GM12878 (cell line): ENCODE measurements around the gene SP110. TPM values are rescaled to one million over a fixed set of nuclear protein-coding genes. Genes with fewer than 3 reads are reported as not detected.

Experiments used
- ATAC-seq: fragments of 200-7000 bp; cut with Tn5 transposase; 3 replicates; pipeline ENCODE4 v1.9.1; 2020; ENCODE audit warnings: mild to moderate bottlenecking, moderate library complexity
- BruUV-seq: library from RNA; stranded (reverse); fragments of 400-500 nt; replicated peaks from 2 replicates; lab custom pipeline; 2021; lab: Mats Ljungman, UMichigan
- CTCF ChIA-PET: fragments of 300-600 bp; sonication (Branson Sonifier 250); formaldehyde crosslinking; extraction: SDS; loops from one replicate; lab custom pipeline; 2021; ENCODE audit warnings: inconsistent platforms; lab: Yijun Ruan, JAX
- POLR2A ChIA-PET: fragments of 350-600 bp; formaldehyde crosslinking; extraction: SDS; loops from one replicate; lab custom pipeline; 2021; ENCODE audit warnings: inconsistent platforms; lab: Charles Lee
- RAD21 ChIA-PET: fragments of 300-600 bp; sonication (Branson Sonifier 250); formaldehyde crosslinking; loops from one replicate; lab custom pipeline; 2023; ENCODE audit warnings: antibody characterized with exemption; ENCODE audit not compliant: unreplicated experiment; lab: Charles Lee
- SMC1A ChIA-PET: fragments of 300-600 bp; sonication (Branson Sonifier 250); formaldehyde crosslinking; loops from one replicate; lab custom pipeline; 2023; ENCODE audit not compliant: unreplicated experiment, uncharacterized antibody; lab: Charles Lee
- DNase-seq: peaks from one replicate; pipeline ENCODE4 v3.0.0-alpha.2; 2011; ENCODE audit warnings: low read depth, low spot score
- FAIRE-seq: peaks from 3 replicates; lab custom pipeline; 2011; peaks lifted over from hg19 to GRCh38; lab: Jason Lieb, UNC
- H2AFZ ChIP-seq: 2 replicates; pipeline ENCODE4 v1.6.0; 2011; ENCODE audit warnings: low read depth, low read length, control low read depth; ENCODE audit not compliant: control insufficient read depth
- H3K27ac ChIP-seq: 2 replicates; pipeline ENCODE4 v1.5.1; 2011; ENCODE audit warnings: control low read depth; ENCODE audit not compliant: control insufficient read depth, insufficient read depth
- H3K27me3 ChIP-seq, 2 experiments: replicated peaks in 1 of 2; 2 replicates each; pipeline versions ENCODE4 v1.6.0 to v1.6.1; 2011; ENCODE audit warnings: low read length in 1 of 2; ENCODE audit not compliant: control insufficient read depth in 2 of 2, insufficient read depth in 2 of 2
- H3K36me3 ChIP-seq, 2 experiments: 2 replicates each; pipeline ENCODE4 v1.5.1; 2011; ENCODE audit warnings: low read length in 1 of 2; ENCODE audit not compliant: control insufficient read depth in 2 of 2, insufficient read depth in 2 of 2
- H3K4me1 ChIP-seq: 2 replicates; pipeline ENCODE4 v1.6.1; 2011; ENCODE audit warnings: mild to moderate bottlenecking, low read length, moderate library complexity, mixed read lengths; ENCODE audit not compliant: control insufficient read depth, insufficient read depth
- H3K4me2 ChIP-seq: 2 replicates; pipeline ENCODE4 v1.6.0; 2011; ENCODE audit warnings: control low read depth; ENCODE audit not compliant: control insufficient read depth, insufficient read depth
- H3K4me3 ChIP-seq: fragments of 200-600 bp; sonication (generic); 2 replicates; pipeline ENCODE4 v1.5.1; 2016
- H3K79me2 ChIP-seq: 2 replicates; pipeline ENCODE4 v1.6.0; 2011; ENCODE audit warnings: low read length; ENCODE audit not compliant: control insufficient read depth, insufficient read depth
- H3K9ac ChIP-seq: 2 replicates; pipeline ENCODE4 v1.8.0; 2011; ENCODE audit warnings: low read length, control low read depth, mixed read lengths; ENCODE audit not compliant: control insufficient read depth, insufficient read depth
- H3K9me3 ChIP-seq: replicated peaks from 3 replicates; pipeline ENCODE4 v1.5.1; 2011; ENCODE audit warnings: mild to moderate bottlenecking, low read length; ENCODE audit not compliant: control insufficient read depth, insufficient read depth
- H4K20me1 ChIP-seq: 2 replicates; pipeline ENCODE4 v1.6.0; 2011; ENCODE audit not compliant: control insufficient read depth, insufficient read depth
- EP300 ChIP-seq, 2 experiments: fragments of 150-350 bp in 1 of 2; IDR thresholded peaks; 2 replicates each; pipeline ENCODE4 v1.6.1; 2011 to 2012; ENCODE audit warnings: low read depth in 2 of 2, low read length in 2 of 2, borderline replicate concordance in 1 of 2, improper control_type of control experiment in 1 of 2, inconsistent platforms in 1 of 2; ENCODE audit not compliant: control insufficient read depth in 1 of 2
- HSF1 ChIP-seq: fragments of 150-350 bp; IDR thresholded peaks from 2 replicates; pipeline ENCODE4 v1.6.1; 2014; ENCODE audit warnings: mild to moderate bottlenecking, low read depth, low read length
- WGBS: methylation state at CpG from one replicate; pipeline ENCODE4 v1.1.6; 2016; ENCODE audit warnings: low lambda C conversion rate; ENCODE audit not compliant: insufficient replicate concordance, insufficient coverage; ENCODE audit errors: missing lambda C conversion rate; 5-methylcytosine and 5-hydroxymethylcytosine counted together
- in situ Hi-C: fragments of 300-500 bp; cut with MboI; formaldehyde crosslinking; loops from 9 replicates; pipeline ENCODE4 v1.14.3; 2018; ENCODE audit warnings: mixed read lengths
- intact Hi-C: fragments of 100-400 bp; cut with micrococcal nuclease; formaldehyde crosslinking; loops from one replicate; pipeline ENCODE4 v1.14.2; 2022; ENCODE audit not compliant: unreplicated experiment
- polyA plus RNA-seq, 11 experiments: library from polyadenylated mRNA; depleted of rRNA in 4 of 11; unstranded in 6 of 11; stranded (reverse) in 5 of 11; fragments of >200 nt; fragmentation: Nextera tagmentation in 4 of 11; fragmentation: Illumina TruSeq in 1 of 11; extraction: Ambion mirVana in 4 of 11; extraction: Trizol in 1 of 11; gene quantifications; 1 replicate in 1 of 11; 2 replicates in 10 of 11; pipeline versions ENCODE4 v1.2.1 to v1.2.3, GENCODE V29; 2011 to 2016; ENCODE audit warnings: inconsistent platforms in 2 of 11, missing spikeins in 2 of 11, low read depth in 1 of 11
- total RNA-seq, 4 experiments: library from RNA; depleted of rRNA in 3 of 4; stranded (reverse); fragments of >200 nt in 3 of 4; fragmentation: Illumina TruSeq in 1 of 4; extraction: Trizol in 1 of 4; gene quantifications; 2 replicates each; pipeline versions ENCODE4 v1.2.1 to v1.2.3, GENCODE V29; 2013 to 2021

SP110 gene
- total and polyA plus RNA-seq, 10 of the 15 experiments (the other 5 are each of a cell fraction or from before 2014, with no cell fraction given) = 81.2 to 149 (median 100) TPM

GRCh38 chr2:230220347-230220969 is 674 bp upstream of the SP110 start:
- H3K36me3 ChIP-seq = peaks cover 2 to 7% of the 10 kb centered on the region in 2 experiments; a peak in 3 of 4 replicates
- intact Hi-C loops = loop anchor here (10.0 kb wide), 1 partner anchor 494 kb away; the partner anchor contains the start of gene CAB39
- ChIA-PET POLR2A (interaction anchor here (1.1 to 3.2 kb wide), 7 partner anchors 7 to 381 kb away, joined by 3 to 20 read pairs (median 7); partner anchors contain the start of gene SP100), CTCF (interaction anchor here (1.3 to 2.0 kb wide), 3 partner anchors 18 to 98 kb away, joined by 4 to 9 read pairs (median 6); no protein-coding TSS in a partner anchor), SMC1A (interaction anchor here (0.8 to 8.5 kb wide), 5 partner anchors 7 to 433 kb away, joined by 3 to 121 read pairs (median 5); no protein-coding TSS in a partner anchor), RAD21 (interaction anchor here (0.8 to 4.2 kb wide), 7 partner anchors 8 to 394 kb away, joined by 4 to 30 read pairs (median 9); partner anchors contain the start of genes SP100 and SP140L)
- peak overlapping the region; percentile 20 for H2AFZ ChIP-seq
- H3K27ac ChIP-seq = peak overlapping the region; percentile 95
- H3K9ac ChIP-seq = peak overlapping the region; percentile 88
- H3K79me2 ChIP-seq = peaks cover 41% of the 10 kb centered on the region
- ATAC-seq (no peak), FAIRE-seq (no peak), DNase-seq (no peak)
- H3K4me1 ChIP-seq = peaks cover 43% of the 10 kb centered on the region
- peak overlapping the region; percentile 82 for H3K4me3 ChIP-seq
- 0 out of 2 replicates have a peak, but pooled peaks have one; percentile 27 for TF ChIP-seq HSF1
- TF ChIP-seq EP300 (IDR thresholded peaks at IDR 0.05; ENCODE audit: borderline replicate concordance in 1 of 2, control insufficient read depth in 1 of 2, low read depth in 2 of 2, low read length in 2 of 2) = no peak
- H3K4me2 ChIP-seq = peak overlapping the region; percentile 93
- 100% methylated on average over 1 of the region's 1 CpG for WGBS
- H3K9me3 ChIP-seq = no peaks in the 10 kb centered on the region
- no peaks in the 10 kb centered on the region for H3K27me3 ChIP-seq
- BruUV-seq = TSS peak; percentile 99
- 0 out of 2 replicates have a peak, but pooled peaks cover 1% of the 10 kb centered on the region for H4K20me1 ChIP-seq
- in situ Hi-C loops = no loop called here
